NCI-H2171 treated with DMSO at 0.1 percent for 48 hours (cell line): ENCODE data around the gene TEX22.

Source experiments
- DNase-seq: peaks from one replicate; lab custom pipeline; 2025; lab: John Stamatoyannopoulos, UW

The TEX22 gene

GRCh38 chr14:105384605-105385321, 13.6 kb upstream of the TEX22 start:
- DNase-seq = no peak

- no peak for DNase-seq
Observed at GRCh38 chr14:105385322-105385637, 13.1 kb upstream of the TEX22 start.

DNA sequence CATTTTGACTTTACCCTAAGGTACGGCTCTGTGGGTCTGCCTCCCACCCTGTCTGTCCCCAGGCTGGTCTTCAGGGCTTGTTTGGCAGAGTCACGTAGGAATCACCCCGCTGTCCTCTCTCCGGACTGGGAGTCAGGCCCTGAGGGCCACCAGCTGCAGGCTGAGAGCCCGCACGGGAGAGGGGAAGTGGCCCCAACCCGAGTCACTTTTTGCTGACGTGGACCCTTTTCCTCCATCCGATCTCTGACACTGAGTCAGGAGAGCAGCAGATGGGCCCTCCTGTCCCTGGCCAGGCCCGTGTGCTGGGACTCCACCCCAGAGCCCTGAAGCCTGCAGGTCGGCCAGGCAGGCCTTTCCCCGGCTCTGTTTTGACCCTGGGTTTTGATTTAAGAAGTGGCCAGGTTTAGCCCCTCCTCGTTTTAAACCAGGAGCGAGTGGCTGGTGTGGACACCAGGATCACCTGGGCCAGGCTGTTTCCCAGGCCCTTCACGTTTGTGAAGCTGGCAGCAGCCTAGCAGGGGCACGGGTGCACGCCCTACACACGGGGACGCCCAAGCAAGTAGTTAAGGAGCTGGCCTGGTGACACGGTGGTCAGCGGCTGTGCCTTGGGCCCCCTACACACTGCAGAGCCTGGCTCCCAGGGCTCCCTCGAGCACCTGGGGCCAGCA, 12.5 kb upstream of the TEX22 start:
- DNase-seq = no peak

- DNase-seq = no peak
Observed at GRCh38 chr14:105386581-105387529, 11.5 kb upstream of the TEX22 start.

- peak; percentile 74 for DNase-seq
Observed at GRCh38 chr14:105387530-105387922, 10.8 kb upstream of the TEX22 start.

GRCh38 chr14:105388110-105388951, 10.0 kb upstream of the TEX22 start:
- DNase-seq = no peak

DNA sequence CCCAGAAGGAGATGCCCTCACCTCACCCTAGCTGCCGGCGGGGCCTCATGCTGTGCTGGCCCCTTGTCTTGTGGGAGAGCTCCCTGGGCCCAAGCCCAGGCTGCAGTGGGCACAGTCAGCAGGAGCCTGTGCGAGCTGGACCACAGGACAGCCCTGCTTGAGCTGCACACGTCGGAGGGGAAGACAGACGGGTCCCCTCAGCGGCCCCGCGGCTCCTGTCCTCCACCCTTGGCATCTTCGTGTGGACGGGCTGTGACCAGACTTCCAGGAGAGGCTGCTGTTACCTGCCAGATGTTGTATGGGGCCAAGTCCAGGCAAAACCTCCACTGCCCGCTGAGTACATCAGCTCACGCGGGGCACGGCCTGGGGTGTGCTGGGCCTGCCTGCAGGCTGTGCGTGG, 9.4 kb upstream of the TEX22 start:
- no peak for DNase-seq

DNA sequence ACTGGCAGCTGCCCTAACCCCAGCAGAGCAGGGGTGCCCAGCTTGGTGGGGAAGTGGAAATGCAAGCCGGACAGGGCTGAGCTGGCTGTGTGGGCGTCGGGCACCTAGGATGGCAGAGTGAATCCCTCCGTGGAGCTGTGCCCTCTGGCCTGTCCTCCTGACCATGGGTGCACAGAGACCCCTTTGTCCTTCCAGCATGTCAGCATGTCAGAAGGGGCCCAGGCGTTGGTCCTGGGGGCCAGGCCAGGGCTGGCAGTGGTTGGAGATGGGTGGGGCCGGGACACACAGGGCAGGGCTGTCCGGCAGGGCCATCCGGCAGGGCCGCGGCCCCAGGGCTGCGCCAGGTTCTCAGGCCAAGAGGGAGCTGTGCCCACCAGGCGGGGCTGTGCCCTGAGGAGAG, 8.8 kb upstream of the TEX22 start:
- no peak for DNase-seq

DNA sequence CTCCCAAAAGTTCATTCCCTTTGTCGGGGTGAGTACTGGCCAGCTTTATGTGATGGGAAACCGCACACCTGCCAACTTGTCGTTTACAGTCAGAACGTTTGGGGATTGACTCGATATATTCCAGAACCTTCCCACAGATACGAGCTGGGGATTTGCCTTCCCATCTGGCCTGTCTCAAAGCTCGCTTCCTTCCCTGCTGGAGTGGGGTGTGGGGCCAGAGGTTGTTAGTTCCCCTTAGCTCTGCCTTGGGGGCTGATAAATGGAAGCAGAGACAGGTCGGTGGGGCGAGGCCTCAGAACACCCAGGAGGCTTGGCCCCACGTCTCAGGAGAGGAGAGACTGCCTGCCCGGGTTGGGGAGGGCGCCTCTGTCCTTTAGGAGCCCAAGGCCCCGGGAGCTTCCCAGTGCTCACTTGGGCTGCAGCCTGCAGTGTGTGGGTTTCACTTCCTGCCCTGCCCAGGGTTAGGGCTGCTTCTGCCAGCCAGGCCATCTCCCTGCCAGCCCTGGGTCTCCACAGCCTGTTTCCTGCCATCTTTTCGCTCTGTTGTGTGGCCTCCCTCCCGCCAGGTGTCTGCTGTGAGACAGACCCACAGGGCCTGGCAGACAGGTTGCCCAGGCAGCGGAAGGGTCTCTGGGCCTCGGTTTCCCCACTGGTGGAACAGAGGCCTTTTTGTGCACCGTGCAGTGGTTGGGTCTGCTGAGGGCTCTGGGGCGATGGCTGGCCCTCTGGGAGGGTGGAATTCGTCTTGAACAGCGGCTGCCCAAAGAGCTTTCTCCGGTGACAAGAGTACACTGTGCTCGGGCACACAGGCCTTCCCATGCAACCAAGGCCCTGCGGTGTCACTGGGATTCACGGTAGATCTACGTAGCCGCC, 8.1 kb upstream of the TEX22 start:
- no peak for DNase-seq

DNA sequence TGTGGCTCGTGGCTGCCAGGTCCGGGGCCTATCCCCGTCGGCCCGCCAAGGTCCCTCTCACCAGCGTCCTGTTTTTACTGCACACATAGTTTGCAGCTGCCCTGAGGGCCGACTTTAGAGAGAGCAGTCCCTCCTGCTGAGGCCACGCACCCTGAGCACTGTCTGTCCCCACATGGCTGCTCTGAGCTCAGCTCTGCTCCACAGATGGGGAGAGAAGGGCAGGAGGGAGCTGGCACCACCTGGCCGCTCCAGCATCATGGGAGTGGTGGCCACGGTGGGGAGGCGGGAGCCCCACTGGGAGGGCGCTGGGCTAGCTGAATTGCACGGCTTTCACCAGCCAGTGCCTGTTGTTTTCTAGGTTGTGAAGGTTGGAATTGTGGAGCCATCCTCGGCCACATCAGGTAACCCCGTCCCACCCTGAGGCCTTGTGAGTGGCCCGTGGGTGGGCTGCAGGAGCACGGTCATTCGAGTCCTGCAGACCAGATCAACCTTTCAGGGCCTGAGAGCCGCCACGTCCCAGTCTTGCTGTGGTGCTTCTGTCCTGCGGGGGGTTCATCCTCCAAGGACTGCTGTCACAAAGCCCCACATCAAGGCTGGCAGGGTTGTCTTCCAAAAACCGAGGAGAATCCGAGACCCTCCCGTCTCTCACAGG, 7.4 kb upstream of the TEX22 start:
- no peak for DNase-seq

- DNase-seq = no peak
Observed at GRCh38 chr14:105391541-105391940, 6.8 kb upstream of the TEX22 start.

DNA sequence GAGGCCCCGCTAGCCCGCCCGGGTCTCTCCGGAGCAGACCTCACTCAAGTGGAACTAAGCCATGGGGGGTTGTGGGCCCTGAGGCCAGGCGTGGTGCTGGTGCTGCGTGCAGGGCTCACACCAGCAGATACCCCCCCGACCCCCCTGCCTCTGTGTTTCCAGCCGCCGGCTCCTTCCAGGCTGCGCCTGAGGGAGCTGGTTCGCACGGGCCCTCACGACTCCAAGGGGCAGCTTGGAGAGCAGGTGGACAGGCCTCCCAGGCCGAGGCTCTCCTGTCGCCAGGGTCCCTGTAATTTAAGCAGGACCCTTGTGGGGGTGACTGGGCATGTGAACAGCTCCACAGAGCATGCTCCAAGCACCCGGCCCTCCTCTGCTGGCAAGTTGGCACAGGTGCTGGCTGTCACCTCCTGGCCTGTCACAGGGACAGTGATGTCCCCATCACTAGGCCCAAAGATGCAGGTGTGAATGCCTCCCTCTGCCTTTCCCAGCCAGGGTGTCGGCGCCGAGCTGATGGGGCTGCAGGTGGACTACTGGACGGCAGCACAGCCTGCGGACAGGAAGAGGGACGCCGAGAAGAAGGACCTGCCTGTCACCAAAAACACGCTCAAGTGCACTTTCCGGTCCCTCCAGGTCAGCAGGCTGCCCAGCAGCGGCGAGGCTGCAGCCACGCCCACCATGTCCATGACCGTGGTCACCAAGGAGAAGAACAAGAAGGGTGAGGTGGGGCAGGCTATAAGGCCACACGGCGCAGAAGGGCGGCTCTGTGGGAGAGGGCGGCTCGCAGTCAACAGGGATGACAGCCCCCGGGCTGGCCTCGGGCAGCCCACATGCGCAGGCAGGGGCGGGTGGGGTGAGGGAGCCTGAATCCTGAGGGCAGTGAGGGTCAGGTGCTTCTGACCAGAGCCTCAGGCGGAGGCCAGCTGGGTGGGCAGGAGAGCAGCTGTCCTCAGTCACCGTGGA, 5.9 kb upstream of the TEX22 start:
- no peak for DNase-seq

- no peak for DNase-seq
Observed at GRCh38 chr14:105393151-105393550, 5.2 kb upstream of the TEX22 start.

GRCh38 chr14:105394714-105395537, 3.4 kb upstream of the TEX22 start:
- no peak for DNase-seq

DNA sequence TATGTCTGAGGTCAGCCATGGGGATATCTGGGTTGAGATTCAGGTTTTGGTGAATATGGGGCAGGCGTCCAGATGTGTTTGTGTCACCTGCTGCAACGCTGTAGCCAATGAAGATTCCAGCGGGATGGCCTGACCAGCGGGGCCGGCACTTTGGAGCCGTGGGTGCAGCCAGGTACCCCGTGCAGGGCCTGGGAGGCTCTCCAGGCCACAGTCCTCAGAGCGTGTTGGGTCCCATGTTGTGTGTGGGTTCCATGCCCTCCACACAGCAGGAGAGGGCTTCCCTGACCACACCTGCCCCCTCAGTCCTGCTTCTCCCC, 2.8 kb upstream of the TEX22 start:
- DNase-seq = no peak

DNA sequence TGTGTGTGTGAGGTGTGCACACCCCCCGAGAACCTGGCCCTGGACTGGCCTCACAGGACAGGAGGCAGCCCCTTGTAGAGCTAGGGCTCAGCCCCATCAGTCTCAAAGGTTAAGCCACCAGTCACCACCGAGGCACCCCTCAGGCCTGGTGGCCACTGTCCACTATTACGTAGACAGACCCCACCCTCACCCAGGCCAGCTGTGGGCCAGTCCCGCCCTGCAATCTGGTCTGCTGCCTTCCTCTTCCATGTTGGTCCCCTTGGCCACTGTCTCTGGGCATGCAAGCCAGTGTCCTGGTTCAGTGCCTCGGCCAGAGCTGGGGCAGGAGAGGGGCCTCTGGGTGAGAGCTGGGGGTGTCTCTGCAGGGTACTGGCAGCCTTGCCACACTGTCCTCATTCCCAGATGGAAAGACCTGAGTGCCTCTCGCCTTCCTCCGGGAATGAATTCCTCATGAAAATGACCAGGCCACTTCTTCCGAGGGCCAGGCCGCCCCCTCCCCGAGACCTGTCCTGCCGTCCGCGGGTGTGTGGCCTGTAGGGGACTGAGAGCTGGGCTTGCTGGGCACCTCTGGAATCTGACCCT, 897 bp upstream of the TEX22 start:
- no peak for DNase-seq

- DNase-seq = peak; percentile 88
Observed at GRCh38 chr14:105398726-105399465, 558 bp downstream of the TEX22 start.

- no peak for DNase-seq
Observed at GRCh38 chr14:105399466-105399775, 1.1 kb downstream of the TEX22 start.
